ENCODE data around the gene GRAMD1A.

DNA sequence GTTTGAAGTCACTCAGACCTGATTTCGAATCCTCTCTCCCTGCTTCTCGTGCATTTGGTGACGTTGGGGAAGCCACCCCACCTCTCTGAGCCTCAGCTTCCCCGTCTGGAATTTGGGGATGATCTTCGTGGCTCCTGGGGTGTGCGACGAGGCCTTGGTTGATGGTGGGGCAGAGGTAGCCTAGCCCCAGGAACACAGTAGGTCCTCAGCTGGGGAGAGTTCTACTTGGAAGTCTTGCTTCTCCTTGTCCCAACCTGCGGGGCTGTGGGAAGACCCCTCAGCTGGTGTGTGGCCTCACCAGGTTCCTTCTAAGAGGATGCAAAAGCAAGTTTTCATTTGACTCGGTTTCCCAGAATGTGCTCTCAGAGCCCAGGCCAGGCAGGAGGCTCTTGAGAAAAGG, 54.5 kb downstream of the GRAMD1A start:
- TF ChIP-seq POLR2A (IDR thresholded peaks at IDR 0.05) (no peak), POLR2AphosphoS5 (IDR thresholded peaks at IDR 0.05) (no peak)
- TF ChIP-seq, protein P1, sequence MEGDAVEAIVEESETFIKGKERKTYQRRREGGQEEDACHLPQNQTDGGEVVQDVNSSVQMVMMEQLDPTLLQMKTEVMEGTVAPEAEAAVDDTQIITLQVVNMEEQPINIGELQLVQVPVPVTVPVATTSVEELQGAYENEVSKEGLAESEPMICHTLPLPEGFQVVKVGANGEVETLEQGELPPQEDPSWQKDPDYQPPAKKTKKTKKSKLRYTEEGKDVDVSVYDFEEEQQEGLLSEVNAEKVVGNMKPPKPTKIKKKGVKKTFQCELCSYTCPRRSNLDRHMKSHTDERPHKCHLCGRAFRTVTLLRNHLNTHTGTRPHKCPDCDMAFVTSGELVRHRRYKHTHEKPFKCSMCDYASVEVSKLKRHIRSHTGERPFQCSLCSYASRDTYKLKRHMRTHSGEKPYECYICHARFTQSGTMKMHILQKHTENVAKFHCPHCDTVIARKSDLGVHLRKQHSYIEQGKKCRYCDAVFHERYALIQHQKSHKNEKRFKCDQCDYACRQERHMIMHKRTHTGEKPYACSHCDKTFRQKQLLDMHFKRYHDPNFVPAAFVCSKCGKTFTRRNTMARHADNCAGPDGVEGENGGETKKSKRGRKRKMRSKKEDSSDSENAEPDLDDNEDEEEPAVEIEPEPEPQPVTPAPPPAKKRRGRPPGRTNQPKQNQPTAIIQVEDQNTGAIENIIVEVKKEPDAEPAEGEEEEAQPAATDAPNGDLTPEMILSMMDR (IDR thresholded peaks at IDR 0.05): no peak

Data from breast epithelium (tissue), 3 donors.